ENCODE measurements around the gene BCAS3. TPM values are rescaled to one million over a fixed set of nuclear protein-coding genes. Genes with fewer than 3 reads are reported as not detected.

The BCAS3 gene
- total and polyA plus RNA-seq, 2 donors (not counting 1 experiment from before 2014, with no cell fraction given) = 13.9 to 73.4 TPM

- H3K4me2 ChIP-seq (replicated peaks; ENCODE audit: low read depth, low read length, poor library complexity, severe bottlenecking) = no peak overlapping the region
- intact Hi-C loops (cut with micrococcal nuclease) = no loop called here
- H3K9me3 Mint-ChIP-seq (ENCODE audit: insufficient read depth) = no peaks in the 10 kb centered on the region
- POLR2A ChIA-PET = no interaction called here
- H3K4me3 Mint-ChIP-seq = no peak overlapping the region
- no peaks in the 10 kb centered on the region for H3K27me3 ChIP-seq (replicated peaks in 1 of 4; ENCODE audit: control extremely low read depth in 1 of 4, control insufficient read depth in 3 of 4, insufficient read depth in 4 of 4, low read length in 3 of 4)
- H2AFZ ChIP-seq (ENCODE audit: insufficient read depth, low read depth, low read length, poor library complexity, severe bottlenecking) = no peak overlapping the region
- CTCF ChIA-PET = no interaction called here
- H3K9me3 ChIP-seq (ENCODE audit: control extremely low read depth in 1 of 3, control insufficient read depth in 2 of 3, insufficient read depth in 1 of 3, low read length in 2 of 3) = no peaks in the 10 kb centered on the region
- no peaks in the 10 kb centered on the region for H3K36me3 ChIP-seq (replicated peaks in 1 of 2; ENCODE audit: control extremely low read depth in 1 of 2, control insufficient read depth in 1 of 2, extremely low read depth in 1 of 2, insufficient read depth in 2 of 2, low read length in 1 of 2)
- H3K27ac ChIP-seq (ENCODE audit: low read length in 2 of 2) = no peak overlapping the region
- H3K27me3 Mint-ChIP-seq = no peaks in the 10 kb centered on the region
- H3K27ac Mint-ChIP-seq = no peak overlapping the region
- peaks cover 7 to 9% of the 10 kb centered on the region in 2 donors for H3K4me1 ChIP-seq (ENCODE audit: control insufficient read depth in 2 of 2, insufficient read depth in 2 of 2, low read length in 2 of 2)
- no peak overlapping the region for H3K4me3 ChIP-seq (ENCODE audit: control extremely low read depth in 1 of 5, extremely low read depth in 1 of 5, insufficient read depth in 1 of 5, low read depth in 2 of 5, low read length in 4 of 5)
- DNase-seq (no peak), ATAC-seq (ENCODE audit: low read depth) (no peak)
- no peak overlapping the region for H3K9ac ChIP-seq (ENCODE audit: low read length)
- peaks cover 16% of the 10 kb centered on the region for H3K4me1 Mint-ChIP-seq
- TF ChIP-seq EZH2 (IDR thresholded peaks at IDR 0.05; ENCODE audit: borderline replicate concordance, insufficient read depth, low read depth, low read length, poor library complexity, severe bottlenecking) (no peak), CTCF (IDR thresholded peaks at IDR 0.05) (no peak)
- no peaks in the 10 kb centered on the region for H3K79me2 ChIP-seq (ENCODE audit: control insufficient read depth, insufficient read depth, low read length)
- no peaks in the 10 kb centered on the region for H4K20me1 ChIP-seq (ENCODE audit: control insufficient read depth, insufficient read depth, low read length, poor library complexity, severe bottlenecking)
Observed at GRCh38 chr17:60862482-60862881, 184.8 kb downstream of the BCAS3 start.

- Histone ChIP-seq H3K27me3 (replicated peaks in 1 of 4; ENCODE audit: control extremely low read depth in 1 of 4, control insufficient read depth in 3 of 4, insufficient read depth in 4 of 4, low read length in 3 of 4) (no peaks in the 10 kb centered on the region), H3K9ac (ENCODE audit: low read length) (no peak overlapping the region), H3K4me3 (ENCODE audit: control extremely low read depth in 1 of 5, extremely low read depth in 1 of 5, insufficient read depth in 1 of 5, low read depth in 2 of 5, low read length in 4 of 5) (no peak overlapping the region), H3K4me2 (replicated peaks; ENCODE audit: low read depth, low read length, poor library complexity, severe bottlenecking) (no peak overlapping the region), H3K4me1 (ENCODE audit: control insufficient read depth in 2 of 2, insufficient read depth in 2 of 2, low read length in 2 of 2) (peaks cover 7 to 9% of the 10 kb centered on the region in 2 donors), H3K27ac (ENCODE audit: low read length in 2 of 2) (no peak overlapping the region), H3K36me3 (replicated peaks in 1 of 2; ENCODE audit: control extremely low read depth in 1 of 2, control insufficient read depth in 1 of 2, extremely low read depth in 1 of 2, insufficient read depth in 2 of 2, low read length in 1 of 2) (no peaks in the 10 kb centered on the region), H3K9me3 (ENCODE audit: control extremely low read depth in 1 of 3, control insufficient read depth in 2 of 3, insufficient read depth in 1 of 3, low read length in 2 of 3) (no peaks in the 10 kb centered on the region), H4K20me1 (ENCODE audit: control insufficient read depth, insufficient read depth, low read length, poor library complexity, severe bottlenecking) (no peaks in the 10 kb centered on the region), H2AFZ (ENCODE audit: insufficient read depth, low read depth, low read length, poor library complexity, severe bottlenecking) (no peak overlapping the region), H3K79me2 (ENCODE audit: control insufficient read depth, insufficient read depth, low read length) (no peaks in the 10 kb centered on the region)
- H3K4me3 Mint-ChIP-seq = no peak overlapping the region
- H3K27me3 Mint-ChIP-seq = no peaks in the 10 kb centered on the region
- TF ChIP-seq EZH2 (IDR thresholded peaks at IDR 0.05; ENCODE audit: borderline replicate concordance, insufficient read depth, low read depth, low read length, poor library complexity, severe bottlenecking) (no peak), CTCF (IDR thresholded peaks at IDR 0.05) (no peak)
- POLR2A ChIA-PET = no interaction called here
- H3K4me1 Mint-ChIP-seq = peaks cover 16% of the 10 kb centered on the region
- no peak for ATAC-seq (ENCODE audit: low read depth)
- CTCF ChIA-PET = interaction anchor here (0.8 kb wide), 1 partner anchor 604 kb away, joined by 4 read pairs; no protein-coding TSS in a partner anchor
- DNase-seq = no peak
- H3K9me3 Mint-ChIP-seq (ENCODE audit: insufficient read depth) = no peaks in the 10 kb centered on the region
- intact Hi-C loops (cut with micrococcal nuclease) = no loop called here
- no peak overlapping the region for H3K27ac Mint-ChIP-seq
- WGBS (ENCODE audit: insufficient coverage) = 0% methylated on average over 1 of the region's 4 CpGs
Observed at GRCh38 chr17:60863892-60864707, 186.4 kb downstream of the BCAS3 start.
